Measurements from ENCODE around the gene C20orf141. TPM values are rescaled to one million over a fixed set of nuclear protein-coding genes. Genes with fewer than 3 reads are reported as not detected.

Gene C20orf141
- total and polyA plus RNA-seq, 7 donors: not detected

DNA sequence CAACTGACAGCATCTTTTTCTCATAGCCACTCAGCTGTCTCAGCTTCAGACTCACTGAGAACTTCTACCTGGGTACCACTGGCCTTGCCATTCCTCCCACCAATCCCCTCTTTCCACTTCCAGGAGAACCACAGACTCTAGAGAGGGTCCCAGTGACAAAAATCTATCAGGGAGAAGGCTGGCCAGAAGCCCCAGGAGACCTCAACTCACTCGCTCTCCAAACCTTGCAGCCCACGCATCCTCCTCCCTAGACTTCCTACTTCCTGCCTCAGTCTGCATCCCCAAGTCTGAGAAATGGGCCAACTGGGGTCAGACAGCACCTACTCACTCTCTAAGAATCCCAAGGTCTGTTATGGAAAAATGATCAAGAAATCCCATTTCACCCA, 2.5 kb downstream of the C20orf141 start:
- WGBS, 3 donors: 79 to 93% (median 85%) methylated on average over 2 of the region's 2 CpGs
- ATAC-seq (peak in 1 of 4 donors; percentile 28), DNase-seq (no peak)
- Histone ChIP-seq H3K4me3 (no peak overlapping the region), H3K27me3 (ENCODE audit: insufficient read depth in 3 of 3, low read length in 2 of 3) (peaks cover 0 to 60% (median 22%) of the 10 kb centered on the region in 3 donors), H3K27ac (no peak overlapping the region), H3K9me3 (peaks cover 2% of the 10 kb centered on the region), H3K36me3 (ENCODE audit: insufficient read depth in 1 of 2, low read depth in 1 of 2) (no peaks in the 10 kb centered on the region), H3K4me1 (no peaks in the 10 kb centered on the region)
- TF ChIP-seq, protein P1, sequence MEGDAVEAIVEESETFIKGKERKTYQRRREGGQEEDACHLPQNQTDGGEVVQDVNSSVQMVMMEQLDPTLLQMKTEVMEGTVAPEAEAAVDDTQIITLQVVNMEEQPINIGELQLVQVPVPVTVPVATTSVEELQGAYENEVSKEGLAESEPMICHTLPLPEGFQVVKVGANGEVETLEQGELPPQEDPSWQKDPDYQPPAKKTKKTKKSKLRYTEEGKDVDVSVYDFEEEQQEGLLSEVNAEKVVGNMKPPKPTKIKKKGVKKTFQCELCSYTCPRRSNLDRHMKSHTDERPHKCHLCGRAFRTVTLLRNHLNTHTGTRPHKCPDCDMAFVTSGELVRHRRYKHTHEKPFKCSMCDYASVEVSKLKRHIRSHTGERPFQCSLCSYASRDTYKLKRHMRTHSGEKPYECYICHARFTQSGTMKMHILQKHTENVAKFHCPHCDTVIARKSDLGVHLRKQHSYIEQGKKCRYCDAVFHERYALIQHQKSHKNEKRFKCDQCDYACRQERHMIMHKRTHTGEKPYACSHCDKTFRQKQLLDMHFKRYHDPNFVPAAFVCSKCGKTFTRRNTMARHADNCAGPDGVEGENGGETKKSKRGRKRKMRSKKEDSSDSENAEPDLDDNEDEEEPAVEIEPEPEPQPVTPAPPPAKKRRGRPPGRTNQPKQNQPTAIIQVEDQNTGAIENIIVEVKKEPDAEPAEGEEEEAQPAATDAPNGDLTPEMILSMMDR (IDR thresholded peaks at IDR 0.05): no peak
- intact Hi-C loops (cut with DNase I): no loop called here

DNA sequence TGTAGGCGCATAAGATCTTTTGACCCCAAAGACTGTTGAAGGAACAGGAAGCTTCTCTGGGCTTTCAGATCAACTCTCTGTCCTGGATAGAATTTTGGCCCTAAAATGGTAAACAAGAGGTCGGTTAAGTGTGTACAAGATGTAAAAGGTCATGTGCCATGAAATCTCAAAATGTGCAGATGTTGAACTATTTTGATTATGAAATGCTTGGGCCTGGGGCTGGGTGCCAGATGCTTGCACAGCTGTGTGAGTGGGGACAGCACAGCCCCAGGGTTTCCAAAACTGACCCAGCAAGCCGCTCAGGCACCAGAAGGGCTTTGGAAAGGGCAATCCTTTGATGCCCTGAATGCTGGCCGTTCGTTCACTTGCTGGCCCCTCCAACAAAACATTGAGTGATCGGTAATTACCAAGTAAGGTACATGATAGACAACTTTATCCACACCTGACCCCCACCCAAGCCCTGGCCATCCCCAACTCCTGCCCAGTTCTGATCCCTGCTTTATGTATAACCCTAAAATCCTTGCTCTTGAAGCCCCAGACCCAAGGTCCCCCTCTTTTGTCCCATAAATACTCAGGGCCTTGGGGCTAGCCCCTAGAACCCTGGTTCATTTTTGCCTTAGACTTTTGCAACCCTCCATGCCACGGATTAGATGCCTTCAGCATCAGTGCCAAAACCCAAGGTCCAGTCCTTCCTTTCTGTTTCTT, 3.3 kb downstream of the C20orf141 start:
- Histone ChIP-seq H3K27me3 (ENCODE audit: insufficient read depth in 3 of 3, low read length in 2 of 3) (peaks cover 0 to 53% (median 22%) of the 10 kb centered on the region in 3 donors), H3K27ac (no peak overlapping the region), H3K4me3 (no peak overlapping the region), H3K4me1 (no peaks in the 10 kb centered on the region), H3K36me3 (ENCODE audit: insufficient read depth in 1 of 2, low read depth in 1 of 2) (no peaks in the 10 kb centered on the region), H3K9me3 (no peaks in the 10 kb centered on the region)
- TF ChIP-seq, protein P1 (IDR thresholded peaks at IDR 0.05): no peak
- ATAC-seq (peak in 2 of 4 donors; percentile 34 to 72), DNase-seq (peak; percentile 61 to 86)
- intact Hi-C loops (cut with DNase I): no loop called here
- WGBS, 3 donors: 47 to 67% (median 50%) methylated on average over 7 of the region's 7 CpGs

DNA sequence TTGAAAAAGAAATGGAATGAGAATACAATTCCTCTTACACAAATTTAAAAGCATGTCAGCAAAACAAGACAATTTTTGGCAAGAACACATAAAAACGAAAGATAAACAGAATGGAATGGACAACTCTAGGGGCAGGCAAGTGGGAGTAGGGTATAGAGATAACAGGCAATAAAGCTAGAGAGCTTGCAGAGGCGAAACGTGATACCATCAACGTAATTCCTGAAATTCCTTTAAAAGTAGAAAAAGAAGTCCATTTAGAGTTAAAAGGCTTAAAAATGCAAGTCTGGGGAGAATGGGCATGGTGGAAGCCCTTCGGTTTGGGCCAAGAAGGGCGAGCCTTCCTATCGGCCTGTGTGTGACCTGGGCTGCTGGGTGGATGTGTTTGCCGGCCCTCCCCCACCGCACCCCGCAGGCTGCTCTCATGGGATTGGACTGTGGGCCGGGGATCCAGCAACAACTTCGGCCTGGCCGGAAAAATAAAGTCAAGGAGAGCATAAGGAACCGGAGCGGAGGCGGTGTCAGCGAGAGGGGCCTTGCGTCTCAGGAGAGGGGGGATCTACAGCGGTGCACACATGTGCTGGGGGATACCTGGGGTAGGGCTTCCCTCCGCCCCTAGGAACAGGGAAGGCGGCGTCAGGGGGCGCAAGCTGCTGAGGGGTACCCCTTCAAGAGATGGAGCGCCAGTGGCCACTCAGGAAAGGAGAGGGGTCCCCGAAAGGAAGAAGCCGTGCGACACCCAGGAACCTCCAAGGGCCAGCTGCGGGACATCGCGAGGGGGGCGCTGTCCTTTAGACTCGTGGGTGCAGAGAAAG, 5.5 kb downstream of the C20orf141 start:
- intact Hi-C loops (cut with DNase I): no loop called here
- no peak for DNase-seq
- no peak overlapping the region for H3K27ac ChIP-seq

DNA sequence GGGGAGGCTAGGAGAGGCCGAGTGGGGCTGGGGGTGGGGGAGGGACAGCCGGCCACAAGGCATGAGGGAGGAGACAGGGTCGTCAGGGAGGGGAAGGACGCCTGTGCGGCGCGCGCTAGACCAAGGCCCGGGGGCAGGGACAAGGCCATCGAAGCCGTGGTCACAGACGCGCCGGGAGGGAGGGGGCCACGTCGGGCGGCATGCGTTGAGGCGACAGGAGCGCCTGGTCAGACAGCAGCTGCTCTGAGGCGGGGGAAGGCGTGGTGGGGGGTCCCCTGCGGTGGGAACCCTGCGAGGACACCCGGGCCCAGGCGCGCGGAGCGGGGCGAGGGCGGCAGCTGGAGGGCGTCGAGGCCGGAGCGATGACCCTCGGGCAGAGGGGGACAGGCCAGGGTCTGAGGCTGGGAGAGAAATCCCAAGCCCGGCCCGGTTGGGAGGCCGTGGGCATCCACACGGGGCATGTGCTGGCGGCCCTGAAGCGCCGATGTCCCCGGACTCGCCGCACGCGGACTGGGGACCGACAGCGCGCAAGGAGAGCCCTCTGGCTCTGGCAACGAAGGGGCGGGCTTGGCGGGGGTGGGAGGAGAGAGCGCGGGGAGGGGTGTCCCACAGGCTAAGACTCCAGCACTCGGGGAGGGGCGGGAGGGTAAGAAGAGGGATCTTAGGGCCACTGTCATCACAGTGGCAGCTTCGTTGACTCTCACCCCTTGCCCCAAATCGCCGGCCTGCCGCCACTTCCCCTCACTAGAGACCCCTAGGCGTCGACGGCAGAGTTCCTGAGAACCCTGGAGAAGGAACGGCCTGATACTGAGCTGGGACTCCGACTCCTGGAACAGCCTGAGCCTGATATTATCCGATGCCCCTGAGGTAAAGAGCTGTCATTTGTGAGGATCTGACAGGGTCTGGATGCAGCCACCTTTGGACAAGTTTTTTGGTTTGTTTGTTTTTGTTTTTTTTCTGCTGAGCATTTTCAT, 6.4 kb downstream of the C20orf141 start:
- TF ChIP-seq, protein P1 (IDR thresholded peaks at IDR 0.05): no peak
- 3 to 9% (median 4%) methylated on average over 42 to 68 of the region's 68 CpGs for WGBS, 3 donors
- Histone ChIP-seq H3K4me3 (no peak overlapping the region), H3K9me3 (no peaks in the 10 kb centered on the region), H3K4me1 (no peaks in the 10 kb centered on the region), H3K36me3 (ENCODE audit: insufficient read depth in 1 of 2, low read depth in 1 of 2) (no peaks in the 10 kb centered on the region), H3K27me3 (ENCODE audit: insufficient read depth in 3 of 3, low read length in 2 of 3) (peaks cover 0 to 57% (median 21%) of the 10 kb centered on the region in 3 donors), H3K27ac (no peak overlapping the region)
- peak in 1 of 4 donors; percentile 40 for ATAC-seq
- intact Hi-C loops (cut with DNase I): no loop called here
- DNase-seq: no peak

More for the DNA sequence above, 5.5 kb downstream of the C20orf141 start:
- Histone ChIP-seq H3K9me3 (no peaks in the 10 kb centered on the region), H3K36me3 (ENCODE audit: insufficient read depth in 1 of 2, low read depth in 1 of 2) (no peaks in the 10 kb centered on the region), H3K4me1 (no peaks in the 10 kb centered on the region), H3K4me3 (no peak overlapping the region), H3K27me3 (ENCODE audit: insufficient read depth in 3 of 3, low read length in 2 of 3) (peaks cover 0 to 51% (median 21%) of the 10 kb centered on the region in 3 donors)
- TF ChIP-seq, protein P1 (IDR thresholded peaks at IDR 0.05): no peak
- ATAC-seq: no peak
- WGBS, 3 donors: 28 to 36% (median 29%) methylated on average over 31 to 32 of the region's 32 CpGs

Data from psoas muscle (tissue), 8 donors.